GM10266 (cell line): ENCODE results near the gene ERC2.
A peak's percentile ranks its signal among the peaks of the same experiment; 100 is the strongest.

ENCODE experiments used
- DNase-seq: peaks from one replicate; pipeline ENCODE4 v3.0.0; 2012; ENCODE audit errors: extremely low spot score
- TF ChIP-seq, protein P1 (sequence below): IDR thresholded peaks from 2 replicates; pipeline ENCODE4 v1.5.1; 2012; ENCODE audit warnings: mild to moderate bottlenecking, low read depth; ENCODE audit not compliant: control insufficient read depth, insufficient read depth; ENCODE audit errors: missing control alignments

The ERC2 gene

DNA sequence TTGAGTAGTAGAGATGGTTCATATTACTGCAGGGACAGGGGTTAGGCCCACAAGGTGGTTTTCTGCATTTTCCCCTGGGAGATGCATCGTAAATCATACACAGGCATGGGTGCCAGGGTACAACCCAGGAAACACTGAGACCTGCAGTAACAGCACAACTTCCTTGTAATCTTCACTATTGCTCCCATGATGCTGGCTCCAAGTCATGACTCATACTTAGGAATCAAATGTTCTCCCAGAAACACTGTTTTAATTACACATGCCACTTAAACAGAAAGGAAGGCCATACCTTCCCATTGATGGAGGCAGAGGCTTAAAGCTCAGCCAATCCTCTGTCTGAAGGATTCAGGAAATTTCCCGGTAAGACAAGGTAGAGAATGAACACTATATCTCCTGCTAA lies 106.5 kb downstream of the ERC2 start:
- no peak for DNase-seq
- TF ChIP-seq, protein P1, sequence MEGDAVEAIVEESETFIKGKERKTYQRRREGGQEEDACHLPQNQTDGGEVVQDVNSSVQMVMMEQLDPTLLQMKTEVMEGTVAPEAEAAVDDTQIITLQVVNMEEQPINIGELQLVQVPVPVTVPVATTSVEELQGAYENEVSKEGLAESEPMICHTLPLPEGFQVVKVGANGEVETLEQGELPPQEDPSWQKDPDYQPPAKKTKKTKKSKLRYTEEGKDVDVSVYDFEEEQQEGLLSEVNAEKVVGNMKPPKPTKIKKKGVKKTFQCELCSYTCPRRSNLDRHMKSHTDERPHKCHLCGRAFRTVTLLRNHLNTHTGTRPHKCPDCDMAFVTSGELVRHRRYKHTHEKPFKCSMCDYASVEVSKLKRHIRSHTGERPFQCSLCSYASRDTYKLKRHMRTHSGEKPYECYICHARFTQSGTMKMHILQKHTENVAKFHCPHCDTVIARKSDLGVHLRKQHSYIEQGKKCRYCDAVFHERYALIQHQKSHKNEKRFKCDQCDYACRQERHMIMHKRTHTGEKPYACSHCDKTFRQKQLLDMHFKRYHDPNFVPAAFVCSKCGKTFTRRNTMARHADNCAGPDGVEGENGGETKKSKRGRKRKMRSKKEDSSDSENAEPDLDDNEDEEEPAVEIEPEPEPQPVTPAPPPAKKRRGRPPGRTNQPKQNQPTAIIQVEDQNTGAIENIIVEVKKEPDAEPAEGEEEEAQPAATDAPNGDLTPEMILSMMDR = no peak

DNA sequence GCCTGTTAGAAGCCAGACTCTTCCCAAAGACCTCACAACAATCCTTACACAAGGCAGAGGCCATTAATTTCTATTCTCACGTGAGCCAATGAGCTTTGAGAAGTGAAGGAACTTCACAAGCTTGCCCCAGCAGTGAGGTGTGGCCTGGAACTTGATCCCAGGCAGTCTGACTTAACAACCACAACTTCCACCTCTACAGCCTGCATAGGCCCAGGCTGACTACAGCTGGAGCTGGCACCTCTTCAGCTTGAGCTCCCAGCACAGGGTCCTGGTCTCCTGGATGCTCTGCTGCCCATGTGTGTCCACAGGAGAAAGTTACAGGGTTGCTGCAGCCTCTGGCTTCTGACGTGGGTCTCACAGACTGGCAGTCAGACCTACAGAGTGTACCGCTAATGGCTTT lies 111.0 kb downstream of the ERC2 start:
- DNase-seq = no peak
- TF ChIP-seq, protein P1 = no peak

DNA sequence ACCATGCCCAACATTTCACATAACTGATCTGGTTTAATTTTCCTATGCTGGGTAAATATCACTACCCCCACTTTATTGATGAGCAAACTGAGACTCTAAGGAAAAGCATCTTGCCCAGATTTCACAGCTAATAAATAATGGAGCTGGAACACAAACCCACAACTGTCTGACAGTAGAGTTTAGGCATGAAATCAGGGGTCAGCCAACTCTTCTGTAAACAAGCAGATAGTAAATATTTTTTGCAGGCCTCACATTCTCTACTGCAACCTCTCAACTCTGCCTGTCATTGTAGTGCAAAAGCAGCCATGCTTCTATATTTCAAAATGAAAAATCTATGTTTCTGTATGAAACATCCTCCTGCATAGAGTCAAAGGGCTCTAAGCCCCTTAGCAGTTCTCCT lies 111.5 kb downstream of the ERC2 start:
- TF ChIP-seq, protein P1 = no peak
- DNase-seq = no peak

DNA sequence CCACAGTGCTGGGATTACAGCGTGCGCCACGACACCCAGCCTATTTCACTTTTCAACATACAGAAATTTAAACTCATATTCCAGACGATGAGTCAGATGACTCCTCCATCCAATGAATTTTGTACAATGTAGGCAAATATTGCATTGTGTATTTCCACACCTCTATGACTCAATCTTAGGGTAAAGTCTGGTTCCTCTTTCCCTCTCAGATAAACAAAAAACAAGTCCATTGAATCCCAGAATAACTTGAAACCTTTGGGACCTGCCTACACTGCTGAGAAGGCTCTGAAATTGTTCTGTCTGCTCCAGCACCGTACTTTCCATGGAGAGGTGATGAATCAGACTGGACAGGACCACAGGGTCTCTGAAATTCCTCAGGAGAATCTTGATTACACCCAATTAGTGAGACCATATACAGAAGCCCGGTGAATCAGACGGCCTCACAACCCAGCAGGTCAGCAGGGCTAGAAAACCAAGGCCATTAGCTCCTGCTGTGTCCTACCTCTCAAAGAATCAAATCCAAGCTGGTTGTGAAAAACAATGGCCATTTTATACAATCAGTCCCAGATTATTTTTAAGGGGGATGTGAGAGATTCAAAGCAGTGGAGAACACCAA lies 112.6 kb downstream of the ERC2 start:
- DNase-seq = no peak
- TF ChIP-seq, protein P1 = no peak

DNA sequence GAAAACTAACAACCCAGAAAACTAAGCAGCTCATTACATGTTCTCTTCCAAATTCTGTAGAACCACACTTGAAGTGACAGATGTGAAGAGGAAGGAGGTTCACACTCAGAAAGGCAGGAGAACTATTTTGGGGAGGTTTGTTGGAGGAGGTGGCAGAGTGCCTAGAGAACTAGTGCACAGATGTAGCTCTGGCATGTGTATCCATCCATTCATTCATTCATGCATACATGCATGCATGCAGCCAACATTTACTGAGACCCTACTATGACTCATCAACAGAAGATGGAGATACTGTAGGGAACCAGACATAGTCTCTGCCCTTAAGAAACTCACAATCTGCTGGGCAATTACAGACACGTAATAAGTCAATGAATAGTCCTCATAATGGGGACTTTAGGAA lies 116.7 kb downstream of the ERC2 start:
- TF ChIP-seq, protein P1 = no peak
- no peak for DNase-seq

DNA sequence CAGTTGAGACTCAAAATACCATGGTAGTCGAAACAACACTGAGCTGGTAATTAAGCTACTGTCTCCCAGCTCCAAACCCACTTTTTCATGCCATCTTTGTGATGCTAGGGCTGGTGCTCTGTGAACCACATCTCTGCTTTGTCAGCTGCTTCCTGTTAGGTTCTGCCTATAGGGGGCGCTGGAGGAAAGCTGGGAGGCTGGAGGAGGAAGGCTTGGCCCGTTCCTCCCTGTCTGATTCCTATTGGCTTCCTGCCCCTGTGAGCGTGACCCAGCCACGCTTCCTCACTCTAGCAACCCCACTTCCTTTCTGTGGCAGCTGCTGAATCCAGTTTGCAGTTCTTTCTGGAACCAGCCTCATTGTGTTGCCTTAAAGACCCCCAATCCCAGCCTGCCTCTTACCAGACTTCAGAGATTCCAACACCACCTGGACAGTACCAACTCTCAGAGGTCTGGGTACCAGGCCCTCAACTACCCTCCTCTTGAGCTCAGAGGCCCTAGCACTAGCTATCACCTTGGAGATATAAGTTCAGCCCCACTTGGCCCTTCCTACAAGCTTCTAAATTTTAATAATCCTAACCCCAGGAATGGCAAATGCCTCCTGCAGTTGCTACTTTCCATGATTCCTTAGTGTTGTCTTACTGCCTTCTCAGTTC lies 120.9 kb downstream of the ERC2 start:
- peak; percentile 13 for DNase-seq

DNA sequence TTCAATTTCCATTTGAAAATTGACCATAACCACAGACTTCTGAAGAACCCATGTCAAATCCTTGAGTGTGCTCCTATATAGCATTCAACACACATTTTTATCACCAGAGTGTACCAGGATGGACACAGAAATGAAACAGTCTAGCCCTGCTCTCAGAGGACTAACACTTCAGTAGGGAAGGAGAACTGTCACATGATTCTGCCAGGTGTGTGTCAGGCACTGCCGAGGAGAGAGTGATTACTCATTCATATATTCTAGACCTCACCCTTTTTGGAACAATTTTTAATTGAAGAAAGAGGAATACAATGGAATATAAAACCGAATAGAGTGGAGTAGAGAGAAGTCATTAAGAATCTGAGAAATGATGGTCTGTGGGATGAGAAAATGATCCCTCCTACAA lies 125.8 kb downstream of the ERC2 start:
- no peak for DNase-seq
- TF ChIP-seq, protein P1 = no peak

More for the DNA sequence above, 120.9 kb downstream of the ERC2 start:
- TF ChIP-seq, protein P1 = no peak
